ENCODE measurements around the gene MEAK7. TPM values are rescaled to one million over a fixed set of nuclear protein-coding genes. Genes with fewer than 3 reads are reported as not detected.

The MEAK7 gene
- total RNA-seq, 1 experiment from 2014 or later = 62.3 TPM

DNA sequence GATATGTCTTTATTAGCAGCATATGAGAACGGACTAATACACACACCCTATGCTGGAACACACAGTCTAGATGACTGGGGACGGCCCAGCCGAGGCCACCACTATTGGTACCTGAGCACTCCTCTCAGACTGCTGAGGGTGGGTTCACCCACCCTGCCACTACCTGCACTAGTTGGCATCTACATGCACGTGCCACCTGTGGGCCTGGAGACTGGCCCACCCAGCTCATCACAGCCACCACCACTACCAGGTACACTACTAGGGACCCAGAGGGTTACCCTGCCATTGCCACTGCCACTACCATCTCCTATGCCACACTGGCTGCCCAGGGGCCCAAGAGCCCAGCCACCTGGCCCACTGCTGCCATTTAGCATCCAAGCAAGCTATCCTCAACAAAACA lies 32.5 kb downstream of the MEAK7 start:
- Mint-ChIP-seq H3K36me3 (ENCODE audit: insufficient read depth, unreplicated experiment) (peaks cover 63% of the 10 kb centered on the region), H3K4me1 (ENCODE audit: insufficient read depth, unreplicated experiment) (no peaks in the 10 kb centered on the region), H3K4me3 (ENCODE audit: unreplicated experiment) (no peak overlapping the region), H3K27me3 (ENCODE audit: insufficient read depth, unreplicated experiment) (no peaks in the 10 kb centered on the region), H3K27ac (ENCODE audit: low read depth, unreplicated experiment) (no peak overlapping the region), H3K9me3 (ENCODE audit: unreplicated experiment) (peaks cover 8% of the 10 kb centered on the region)
- BruUV-seq (replicated peaks) = no TSS peak
- intact Hi-C loops (cut with micrococcal nuclease) = no loop called here
- TF ChIP-seq CTCF (IDR thresholded peaks at IDR 0.05; ENCODE audit: unreplicated experiment) = no peak
- ChIA-PET CTCF (no interaction called here), POLR2A (no interaction called here)
- no peak for DNase-seq (ENCODE audit: unreplicated experiment)

DNA sequence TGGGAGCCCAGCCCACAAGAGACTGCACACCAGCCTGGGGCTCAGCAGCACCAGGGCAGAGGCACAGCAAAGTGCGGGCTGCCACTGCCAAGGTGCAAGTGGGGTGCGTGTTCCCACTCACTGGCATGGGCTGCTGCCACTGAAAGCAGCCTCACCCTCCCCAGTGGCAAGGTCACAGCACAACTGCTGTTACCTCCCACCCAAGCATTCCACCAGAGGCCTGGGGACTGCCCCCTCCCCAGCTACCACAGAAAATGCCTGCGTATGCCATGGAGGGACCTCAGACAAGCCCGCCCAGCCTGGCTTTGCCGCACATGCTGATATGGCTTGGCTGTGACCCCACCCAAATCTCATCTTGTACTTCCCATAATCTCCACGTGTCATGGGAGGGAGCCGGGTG lies 33.1 kb downstream of the MEAK7 start:
- no peak for TF ChIP-seq CTCF (IDR thresholded peaks at IDR 0.05; ENCODE audit: unreplicated experiment)
- no peak overlapping the region for H3K27ac Mint-ChIP-seq (ENCODE audit: low read depth, unreplicated experiment)
- H3K9me3 Mint-ChIP-seq (ENCODE audit: unreplicated experiment) = peaks cover 8% of the 10 kb centered on the region
- H3K4me3 Mint-ChIP-seq (ENCODE audit: unreplicated experiment) = no peak overlapping the region
- CTCF ChIA-PET = no interaction called here
- no peaks in the 10 kb centered on the region for H3K27me3 Mint-ChIP-seq (ENCODE audit: insufficient read depth, unreplicated experiment)
- H3K4me1 Mint-ChIP-seq (ENCODE audit: insufficient read depth, unreplicated experiment) = no peaks in the 10 kb centered on the region
- BruUV-seq (replicated peaks) = no TSS peak
- DNase-seq (ENCODE audit: unreplicated experiment) = no peak
- POLR2A ChIA-PET = no interaction called here
- peaks cover 62% of the 10 kb centered on the region for H3K36me3 Mint-ChIP-seq (ENCODE audit: insufficient read depth, unreplicated experiment)
- intact Hi-C loops (cut with micrococcal nuclease) = no loop called here

GRCh38 chr16:84467709-84468108 lies 36.8 kb downstream of the MEAK7 start:
- intact Hi-C loops (cut with micrococcal nuclease) = no loop called here
- Mint-ChIP-seq H3K4me3 (ENCODE audit: unreplicated experiment) (no peak overlapping the region), H3K36me3 (ENCODE audit: insufficient read depth, unreplicated experiment) (peaks cover 73% of the 10 kb centered on the region), H3K9me3 (ENCODE audit: unreplicated experiment) (peaks cover 8% of the 10 kb centered on the region), H3K27ac (ENCODE audit: low read depth, unreplicated experiment) (no peak overlapping the region), H3K4me1 (ENCODE audit: insufficient read depth, unreplicated experiment) (no peaks in the 10 kb centered on the region), H3K27me3 (ENCODE audit: insufficient read depth, unreplicated experiment) (no peaks in the 10 kb centered on the region)
- no peak for DNase-seq (ENCODE audit: unreplicated experiment)
- BruUV-seq (replicated peaks) = no TSS peak
- TF ChIP-seq CTCF (IDR thresholded peaks at IDR 0.05; ENCODE audit: unreplicated experiment) = no peak
- POLR2A ChIA-PET = no interaction called here
- CTCF ChIA-PET = interaction anchor here (0.6 kb wide), 1 partner anchor 1003 kb away, joined by 3 read pairs; no protein-coding TSS in a partner anchor

- no TSS peak for BruUV-seq (replicated peaks)
- TF ChIP-seq CTCF (IDR thresholded peaks at IDR 0.05; ENCODE audit: unreplicated experiment) = no peak
- H3K36me3 Mint-ChIP-seq (ENCODE audit: insufficient read depth, unreplicated experiment) = peaks cover 71% of the 10 kb centered on the region
- intact Hi-C loops (cut with micrococcal nuclease) = no loop called here
- H3K27ac Mint-ChIP-seq (ENCODE audit: low read depth, unreplicated experiment) = no peak overlapping the region
- H3K4me1 Mint-ChIP-seq (ENCODE audit: insufficient read depth, unreplicated experiment) = peaks cover 2% of the 10 kb centered on the region
- H3K4me3 Mint-ChIP-seq (ENCODE audit: unreplicated experiment) = no peak overlapping the region
- ChIA-PET CTCF (interaction anchor here (0.6 kb wide), 2 partner anchors 20 to 1004 kb away, joined by 3 read pairs; no protein-coding TSS in a partner anchor), POLR2A (no interaction called here)
- peaks cover 8% of the 10 kb centered on the region for H3K9me3 Mint-ChIP-seq (ENCODE audit: unreplicated experiment)
- no peaks in the 10 kb centered on the region for H3K27me3 Mint-ChIP-seq (ENCODE audit: insufficient read depth, unreplicated experiment)
- no peak for DNase-seq (ENCODE audit: unreplicated experiment)
Observed at GRCh38 chr16:84467256-84467655, 37.2 kb downstream of the MEAK7 start.

All from MCF 10A (cell line).